Measurements from ENCODE around the gene FKBP2.
A peak's percentile ranks its signal among the peaks of the same experiment; 100 is the strongest.

Gene FKBP2

DNA sequence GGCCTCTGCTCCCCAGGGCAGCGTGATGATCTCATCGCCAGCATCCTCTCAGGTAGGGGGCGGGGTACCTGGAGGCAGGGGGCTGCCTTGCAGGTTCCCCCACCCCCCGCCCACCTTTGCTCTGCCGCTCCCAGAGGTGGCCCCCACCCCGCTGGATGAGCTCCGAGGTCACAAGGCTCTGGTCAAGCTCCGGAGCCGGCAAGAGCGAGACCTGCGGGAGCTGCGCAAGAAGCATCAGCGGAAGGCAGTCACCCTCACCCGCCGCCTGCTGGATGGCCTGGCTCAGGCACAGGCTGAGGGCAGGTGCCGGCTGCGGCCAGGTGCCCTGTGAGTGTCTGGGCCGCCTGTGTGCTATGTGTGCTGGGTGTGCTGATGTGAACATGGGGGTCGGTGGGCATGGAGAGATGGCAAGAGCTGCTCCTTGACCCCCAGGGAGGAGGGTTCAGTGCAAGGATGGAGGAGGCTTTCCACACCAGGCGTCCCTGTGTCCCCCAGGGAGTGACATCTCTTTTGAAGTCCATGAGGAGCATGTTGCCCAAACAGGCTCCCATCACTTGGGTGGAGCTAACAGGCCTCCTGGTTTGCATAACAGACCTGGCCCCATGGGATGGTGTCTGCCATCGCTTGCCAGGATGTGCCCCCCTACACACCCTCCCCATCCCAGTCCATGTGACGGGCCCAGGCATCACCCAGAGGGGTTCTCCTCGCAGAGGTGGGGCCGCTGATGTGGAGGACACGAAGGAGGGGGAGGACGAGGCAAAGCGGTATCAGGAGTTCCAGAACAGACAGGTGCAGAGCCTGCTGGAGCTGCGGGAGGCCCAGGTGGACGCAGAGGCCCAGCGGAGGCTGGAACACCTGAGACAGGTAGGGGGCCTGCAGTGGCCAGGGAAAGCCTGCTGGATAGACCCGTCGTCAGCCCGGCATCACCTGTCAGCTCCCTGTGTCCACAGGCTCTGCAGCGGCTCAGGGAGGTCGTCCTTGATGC is 24.6 kb downstream of the FKBP2 start:
- no peak for DNase-seq

DNA sequence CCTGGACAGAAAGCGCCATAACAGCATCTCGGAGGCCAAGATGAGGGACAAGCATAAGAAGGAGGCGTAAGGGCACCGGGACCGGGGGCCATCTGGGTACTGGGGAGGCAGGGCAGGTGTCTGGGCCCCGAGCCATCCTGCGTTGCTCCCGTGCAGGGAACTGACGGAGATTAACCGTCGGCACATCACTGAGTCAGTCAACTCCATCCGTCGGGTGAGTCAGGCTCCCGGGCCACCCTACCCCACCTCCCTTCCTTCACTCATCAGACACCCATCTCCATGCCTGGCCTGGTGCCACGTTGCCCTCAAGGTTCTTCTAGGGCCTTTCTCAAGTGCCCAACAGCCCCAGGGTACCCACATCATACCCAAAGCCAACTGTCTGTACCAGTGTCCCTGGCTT is 25.4 kb downstream of the FKBP2 start:
- DNase-seq, result no peak

- DNase-seq, result no peak
These were observed 26.5 kb downstream of the FKBP2 start for GRCh38 chr11:64267207-64267945.

DNA sequence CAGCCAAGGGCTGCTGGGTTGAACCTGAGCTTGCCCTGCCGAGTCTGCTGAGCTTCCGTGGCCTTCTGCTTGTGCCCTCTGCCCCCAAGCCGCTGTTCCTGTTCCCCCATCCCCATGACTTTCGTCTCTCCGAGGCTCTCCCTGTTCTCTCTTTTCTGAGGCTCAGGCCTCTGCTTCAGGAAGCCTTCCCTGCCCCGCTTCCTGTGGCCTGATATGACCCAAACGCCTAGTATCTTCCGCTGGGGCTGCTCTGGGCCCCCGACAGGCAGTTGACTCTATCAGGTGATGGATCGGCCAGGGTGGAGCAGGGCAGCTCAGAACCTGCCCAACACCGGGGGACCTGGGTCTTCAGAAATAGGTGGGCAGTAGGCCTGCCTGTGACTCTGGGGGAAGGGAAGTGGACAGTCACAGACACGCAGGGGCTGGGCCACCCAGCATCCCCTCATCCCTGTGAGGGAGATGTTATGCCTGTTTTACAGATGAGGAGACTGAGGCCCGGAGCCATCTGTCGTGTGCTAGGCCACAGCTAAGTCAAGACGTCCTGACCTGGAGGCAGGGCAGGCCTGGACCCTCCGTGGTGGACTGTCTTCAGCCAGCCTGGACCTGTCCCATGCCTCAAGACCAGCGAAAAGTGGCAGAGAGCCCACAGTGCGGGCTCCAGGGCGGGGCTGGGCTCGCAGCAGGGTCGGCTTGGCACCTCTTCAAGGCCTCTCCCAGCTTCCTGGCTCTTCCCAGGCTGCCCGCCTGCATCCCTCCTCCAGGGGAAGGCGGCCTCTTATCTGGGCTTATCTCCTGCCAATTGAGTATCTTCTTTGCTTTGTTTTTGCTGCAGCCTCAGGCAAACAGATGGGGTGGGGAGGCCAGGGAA is 27.4 kb downstream of the FKBP2 start:
- no peak for DNase-seq

- DNase-seq, result peak; percentile 48
These were observed 28.1 kb downstream of the FKBP2 start for GRCh38 chr11:64268893-64269539.

GRCh38 chr11:64269540-64270220 is 28.8 kb downstream of the FKBP2 start:
- peak; percentile 97 for DNase-seq

DNA sequence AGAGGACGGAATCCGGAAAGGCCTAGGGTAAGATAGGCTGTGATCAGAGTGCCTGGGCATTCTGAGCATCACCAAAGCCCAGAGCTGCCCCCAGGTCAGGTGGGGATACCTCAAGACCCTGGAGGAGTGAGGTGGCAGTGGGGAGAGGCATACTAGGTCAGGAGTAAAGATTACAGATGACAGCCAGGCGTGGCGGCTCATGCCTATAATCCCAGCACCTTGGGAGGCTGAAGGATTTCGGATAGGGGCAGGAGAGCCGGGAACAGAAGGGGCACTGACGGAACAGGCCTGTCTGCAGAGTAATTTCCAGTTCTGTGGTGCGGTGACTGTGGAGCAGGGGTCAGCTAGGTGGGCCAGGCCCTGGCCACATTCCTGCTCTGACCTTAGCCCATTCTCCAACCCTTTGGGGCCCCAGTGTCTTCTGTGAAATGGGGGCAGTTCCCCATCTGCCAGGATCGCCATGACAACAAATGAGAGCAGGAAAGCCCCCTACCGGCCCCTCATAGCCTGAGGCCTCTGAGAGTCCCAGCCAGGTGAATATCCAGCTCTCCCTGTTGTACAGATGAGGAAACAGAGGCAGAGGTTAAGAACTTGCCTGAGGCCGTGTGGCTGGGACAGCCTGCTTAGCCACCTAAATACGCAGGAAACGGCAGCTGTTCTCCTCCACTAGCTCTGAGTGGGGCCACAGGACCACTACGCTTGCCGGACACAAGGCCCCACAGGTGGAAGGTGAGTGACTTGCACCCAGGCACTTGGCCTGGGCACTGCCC is 34.3 kb downstream of the FKBP2 start:
- no peak for DNase-seq

DNA sequence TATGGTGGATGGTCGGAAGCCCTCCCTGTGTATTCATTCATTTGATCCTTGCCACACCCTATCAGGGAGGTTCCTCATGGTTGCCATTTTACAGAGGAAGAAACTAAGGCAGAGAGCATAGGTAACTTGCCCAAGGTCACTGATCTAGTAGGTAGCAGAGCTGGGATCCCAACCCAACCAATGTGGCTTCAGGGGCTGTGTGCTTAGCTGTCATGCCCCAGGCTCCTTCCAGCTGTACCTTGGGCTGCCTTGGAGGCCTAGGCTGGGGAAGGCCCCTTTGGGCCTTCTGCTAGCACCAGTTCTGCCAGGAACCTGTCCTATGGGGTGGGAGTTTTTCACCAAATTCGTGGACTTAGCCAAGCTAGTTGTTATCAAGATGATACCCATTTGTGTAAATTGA is 34.9 kb downstream of the FKBP2 start:
- no peak for DNase-seq

GRCh38 chr11:64276653-64277431 is 35.9 kb downstream of the FKBP2 start:
- DNase-seq, result no peak

- no peak for DNase-seq
These were observed 37.8 kb downstream of the FKBP2 start for GRCh38 chr11:64278576-64279190.

DNA sequence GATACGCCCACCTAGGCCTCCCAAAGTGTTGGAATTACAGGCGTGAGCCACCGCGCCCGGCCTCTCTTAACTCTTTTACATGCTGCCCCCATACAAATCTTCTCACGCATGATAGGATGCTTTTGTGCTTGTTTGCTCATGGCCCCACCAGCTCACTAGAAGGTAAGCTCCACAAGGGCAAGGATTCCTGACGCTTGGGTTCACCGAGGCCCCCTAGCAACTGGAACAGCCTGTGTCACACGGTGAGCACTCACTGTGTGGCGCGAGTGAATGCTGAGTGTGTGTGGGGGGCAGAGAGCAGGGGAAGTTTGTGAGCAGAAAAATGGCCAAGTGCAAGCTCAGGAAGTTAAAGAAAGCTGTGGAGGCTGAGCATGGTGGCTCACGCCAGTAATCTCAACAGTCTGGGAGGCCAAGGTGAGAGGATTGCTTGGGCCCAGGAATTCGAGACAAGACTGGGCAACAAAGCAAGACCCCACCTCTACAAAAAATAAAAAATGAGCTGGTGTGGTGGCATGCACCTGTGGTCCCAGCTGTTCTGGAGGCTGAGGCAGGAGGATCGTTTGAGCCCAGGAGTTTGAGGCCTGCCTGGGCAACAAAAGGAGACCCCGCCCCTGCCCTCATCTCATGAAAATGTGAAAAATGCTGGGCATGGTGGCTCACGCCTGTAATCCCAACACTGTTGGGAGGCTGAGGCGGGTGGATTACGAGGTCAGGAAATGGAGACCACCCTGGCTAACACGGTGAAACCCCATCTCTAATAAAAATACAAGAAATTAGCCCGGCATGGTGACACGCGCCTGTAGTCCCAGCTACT is 41.3 kb downstream of the FKBP2 start:
- no peak for DNase-seq

GRCh38 chr11:64283092-64283491 is 42.2 kb downstream of the FKBP2 start:
- DNase-seq, result no peak

GRCh38 chr11:64284048-64284961 is 43.4 kb downstream of the FKBP2 start, which contains the start of gene BAD:
Gene BAD (minus strand): TSS chr11:64284665. CDS start chr11:64284368, 297 bp downstream.
- DNase-seq, result peak; percentile 94

GRCh38 chr11:64284962-64285884 is 44.3 kb downstream of the FKBP2 start, which contains the start of gene GPR137:
Gene GPR137 (plus strand): TSS chr11:64285848. CDS start chr11:64286525, 677 bp downstream.
- peak; percentile 90 for DNase-seq

- peak; percentile 16 for DNase-seq
These were observed 45.2 kb downstream of the FKBP2 start for GRCh38 chr11:64285885-64286800.
